HG03139 (cell line): ENCODE data around the gene BORA.
"Not testable (repeated sequence)": the region's sequence is repeated elsewhere in the genome, so short reads cannot be mapped to it uniquely, and the experiment has no call there.

Experiments used
- ATAC-seq: cut with Tn5 transposase; IDR thresholded peaks from one replicate; pipeline ENCODE4 v1.9.1; 2021; ENCODE audit not compliant: unreplicated experiment

The BORA gene

DNA sequence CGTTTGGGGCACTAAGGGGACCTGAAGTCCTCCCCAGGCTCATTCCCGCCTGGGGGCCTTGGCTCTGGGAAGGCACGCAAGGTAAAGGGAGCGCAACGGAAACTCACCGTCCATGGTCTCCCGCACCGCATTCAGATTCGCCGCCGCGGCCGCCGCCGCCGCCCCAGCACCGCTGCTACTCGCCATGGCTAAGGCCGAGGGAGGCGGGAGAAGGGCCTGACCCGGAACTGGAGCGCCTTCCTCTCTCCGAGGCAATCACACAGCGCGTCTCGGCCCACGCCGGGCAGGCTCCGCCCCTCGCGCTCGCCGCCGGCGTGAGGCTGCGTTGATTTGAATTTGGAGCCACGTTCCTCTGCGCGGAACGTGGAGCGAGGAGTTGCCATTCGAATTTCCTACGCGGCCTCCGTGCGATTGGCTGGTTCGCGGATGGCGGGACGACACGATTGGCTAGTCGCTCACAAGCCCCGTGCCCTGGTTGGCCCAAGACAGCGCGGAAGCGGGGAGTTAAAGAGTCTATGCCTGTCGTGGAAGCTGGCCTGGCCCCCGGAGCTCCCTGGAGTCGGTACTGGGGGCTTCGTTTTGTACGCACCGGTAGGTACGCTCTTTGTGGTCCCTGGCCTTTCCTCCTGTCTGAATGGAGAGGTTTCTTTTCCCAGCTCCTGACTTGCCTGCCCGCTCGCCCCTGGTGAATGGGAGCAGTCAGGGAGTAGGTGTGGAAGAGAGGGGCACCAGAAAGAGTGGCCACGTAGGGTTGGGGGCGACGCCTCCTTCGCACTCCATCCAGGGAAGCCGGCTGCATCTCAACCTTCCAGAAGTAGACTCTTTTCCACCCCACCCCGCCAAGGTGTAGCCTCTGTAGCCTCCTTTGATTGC is at the start of gene BORA, which contains the start of gene MZT1:
BORA (plus strand) TSS at position 507 of the 873 bp plus-strand sequence. CDS start 1,018 bp downstream, outside the sequence.
MZT1 (minus strand) TSS at position 213 of the 873 bp plus-strand sequence; CDS start at position 186, 27 bp downstream.
- peak; percentile 93 for ATAC-seq

DNA sequence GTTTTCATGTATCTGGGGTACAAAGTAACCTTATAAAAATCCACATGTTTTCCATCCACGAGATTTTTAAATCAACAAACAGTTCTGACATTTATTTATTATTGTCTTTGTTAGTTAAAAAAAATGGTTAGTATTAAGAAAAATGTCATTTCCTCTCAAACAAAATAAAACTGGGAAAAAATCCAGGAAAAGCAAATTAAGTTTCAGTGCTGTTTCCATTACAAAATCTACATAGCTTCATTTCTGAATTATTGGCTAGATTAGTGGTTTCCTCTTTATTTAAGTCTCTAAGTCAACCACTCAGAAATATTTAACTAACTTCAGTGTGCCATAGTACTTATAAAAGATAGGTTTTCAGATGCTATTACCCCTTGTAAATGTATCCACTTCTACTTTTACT is 49.4 kb upstream of the BORA start:
- ATAC-seq, result no peak

DNA sequence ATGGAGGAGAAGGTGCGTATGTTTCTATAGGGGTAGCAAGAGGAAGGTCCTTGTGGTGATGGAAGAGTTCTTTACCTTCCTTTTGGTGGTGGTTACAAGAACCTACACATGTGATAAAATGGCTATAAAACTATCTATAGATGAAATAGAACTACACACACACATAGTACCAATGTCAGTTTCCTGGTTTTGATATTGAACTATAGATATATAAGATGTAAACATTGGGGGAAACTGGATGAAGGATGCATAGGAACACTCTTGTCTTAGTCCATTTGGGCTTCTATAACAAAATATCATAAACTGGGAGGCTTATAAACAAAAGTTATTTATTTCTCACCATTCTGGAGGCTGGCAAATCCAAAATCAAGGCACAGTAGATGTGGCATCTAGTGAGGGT is 47.4 kb upstream of the BORA start:
- no peak for ATAC-seq

DNA sequence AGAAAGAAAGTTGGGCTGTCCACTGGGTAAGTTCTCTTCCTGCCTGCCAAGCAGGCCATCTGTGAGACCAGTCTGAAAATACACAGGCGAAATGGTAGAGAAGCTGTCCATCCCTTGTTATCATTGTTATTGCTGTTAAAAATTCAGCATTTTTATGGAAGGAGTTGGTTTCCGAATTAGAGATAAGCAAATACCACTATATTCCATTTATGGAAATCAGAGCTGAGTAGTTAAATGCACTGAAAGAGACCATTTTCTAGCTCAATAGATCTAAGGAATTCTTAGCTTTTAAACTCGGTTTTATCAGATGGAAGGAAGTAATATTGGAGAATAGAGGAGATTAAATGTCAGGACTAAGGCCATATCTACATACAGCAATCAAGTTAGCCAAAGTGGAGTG is 41.0 kb upstream of the BORA start:
- no peak for ATAC-seq

DNA sequence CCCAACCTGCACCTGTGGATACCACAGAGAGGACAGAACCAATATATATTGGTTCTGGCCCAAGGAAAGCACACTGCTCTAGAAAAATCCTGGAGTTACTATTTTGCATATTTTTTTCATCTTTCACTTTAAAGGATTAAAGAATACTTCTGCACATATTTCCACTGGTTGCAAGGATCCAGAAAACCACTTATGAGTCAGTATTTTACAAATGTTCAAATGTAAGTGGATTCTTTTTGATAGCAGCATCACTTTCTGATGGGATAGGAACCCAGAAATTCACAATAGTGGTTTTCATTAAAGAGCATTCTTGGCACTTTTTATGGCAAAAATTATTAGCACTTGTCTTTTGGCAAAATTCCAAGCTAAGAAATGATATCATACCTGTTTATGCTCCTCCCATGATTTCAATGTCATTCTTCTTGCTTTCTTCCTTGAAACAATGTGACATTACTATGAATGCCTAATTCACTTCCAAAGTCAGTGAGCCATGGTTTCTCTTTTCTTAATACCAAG is 38.5 kb upstream of the BORA start:
- ATAC-seq, result no peak

DNA sequence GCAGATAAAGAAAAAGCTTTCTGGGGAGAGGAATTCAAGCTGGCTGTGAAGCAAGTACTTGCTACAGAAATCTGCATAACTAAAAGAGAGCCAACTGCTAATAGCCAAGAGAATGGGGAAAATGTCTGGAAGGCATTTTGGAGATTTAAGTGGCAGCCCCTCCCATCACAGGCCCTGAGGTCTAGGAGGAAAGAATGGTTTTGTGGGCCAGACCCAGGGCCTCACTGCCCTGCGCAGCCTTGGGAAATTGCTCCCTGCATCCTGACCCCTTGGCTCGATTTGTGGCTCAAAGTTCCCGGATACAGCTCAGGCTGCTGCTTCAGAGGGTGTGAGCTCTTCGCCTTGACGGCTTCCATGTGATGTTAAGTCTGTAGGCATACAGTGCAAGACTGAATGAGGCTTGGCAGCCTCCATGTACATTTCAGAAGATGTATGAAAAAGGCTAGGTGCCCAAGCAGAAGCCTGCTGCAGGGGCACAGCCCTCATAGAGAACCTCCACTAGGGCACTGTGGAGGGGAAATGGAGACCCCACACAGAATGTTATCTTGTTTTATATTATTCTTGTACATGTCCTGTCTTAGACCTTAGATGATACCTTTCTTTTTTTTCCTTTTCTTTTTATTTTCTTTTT is 34.7 kb upstream of the BORA start:
- ATAC-seq, result no peak

DNA sequence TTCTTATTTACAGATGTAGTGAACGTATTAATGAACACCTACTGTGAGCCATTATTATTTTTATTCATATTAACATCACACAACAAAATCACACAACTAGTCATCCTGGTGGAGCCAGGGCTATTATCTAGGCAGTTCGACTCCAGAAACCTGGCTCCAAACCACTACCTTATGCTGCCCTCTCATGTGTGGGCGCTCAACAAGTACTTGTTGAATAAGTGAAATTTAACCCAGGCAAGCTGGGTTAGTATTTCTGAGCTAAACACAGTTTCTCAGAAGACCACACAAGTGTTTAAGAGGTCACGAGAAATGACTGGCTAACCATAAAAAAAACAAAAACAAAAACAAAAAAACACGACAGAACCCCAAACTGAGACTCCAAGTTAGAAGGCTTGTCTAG is 33.9 kb upstream of the BORA start:
- ATAC-seq, result no peak

DNA sequence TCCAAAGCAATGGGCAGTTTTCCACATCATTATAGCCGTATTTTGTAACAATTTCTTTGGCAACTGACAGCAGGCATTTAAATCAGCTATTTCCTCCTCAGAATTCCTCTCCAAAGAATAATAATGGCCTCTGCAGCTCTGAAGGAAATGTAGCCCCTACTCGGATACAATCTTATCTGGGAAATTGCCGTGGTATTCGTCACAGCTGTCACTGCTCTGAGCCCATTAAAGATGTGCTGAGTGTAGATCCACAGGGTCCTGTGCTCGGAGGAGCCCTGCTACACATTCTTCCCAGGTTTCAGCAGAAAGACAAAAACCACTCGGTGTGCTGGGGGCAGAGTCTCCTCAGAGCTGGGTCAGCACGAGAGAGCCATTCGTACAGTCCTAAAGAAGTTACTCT is 33.4 kb upstream of the BORA start:
- no peak for ATAC-seq

DNA sequence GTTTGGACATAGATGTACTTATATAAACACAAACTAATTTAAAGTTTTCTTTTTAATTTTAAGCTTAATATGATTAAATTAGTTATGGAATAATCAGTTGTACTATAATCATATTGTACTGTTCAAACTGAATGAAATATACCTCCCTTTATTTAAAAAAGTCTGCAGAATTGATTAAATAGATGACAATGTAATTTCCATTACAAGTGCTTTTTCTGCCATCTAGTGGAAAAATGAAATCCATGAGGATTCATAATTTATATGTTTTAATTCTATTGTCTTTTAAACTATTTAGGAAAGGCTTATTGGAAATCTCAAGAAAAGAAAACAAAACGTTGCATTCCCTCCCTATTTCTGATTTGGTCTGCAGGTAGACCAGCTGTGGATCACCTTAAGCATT is 31.1 kb upstream of the BORA start:
- ATAC-seq, result no peak

DNA sequence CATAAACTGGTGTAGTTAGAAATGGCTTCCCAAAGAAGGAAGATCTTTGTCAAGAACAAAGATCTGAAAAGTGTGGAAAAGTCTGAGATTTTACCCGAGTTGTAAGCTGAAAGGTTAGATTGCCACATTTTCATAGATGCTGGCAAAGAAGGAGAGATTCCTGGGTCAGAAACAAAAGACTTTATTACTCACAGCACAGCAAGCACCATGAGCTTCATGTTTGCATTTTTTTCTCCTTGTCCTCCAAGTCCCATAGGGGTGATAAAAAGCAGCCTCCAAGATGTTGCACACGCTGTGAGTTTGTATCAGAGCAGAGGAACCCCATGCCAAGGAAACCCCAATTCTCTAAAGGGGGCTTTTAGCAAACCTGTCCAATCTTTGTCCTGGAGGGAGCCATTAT is 29.6 kb upstream of the BORA start:
- ATAC-seq, result no peak

DNA sequence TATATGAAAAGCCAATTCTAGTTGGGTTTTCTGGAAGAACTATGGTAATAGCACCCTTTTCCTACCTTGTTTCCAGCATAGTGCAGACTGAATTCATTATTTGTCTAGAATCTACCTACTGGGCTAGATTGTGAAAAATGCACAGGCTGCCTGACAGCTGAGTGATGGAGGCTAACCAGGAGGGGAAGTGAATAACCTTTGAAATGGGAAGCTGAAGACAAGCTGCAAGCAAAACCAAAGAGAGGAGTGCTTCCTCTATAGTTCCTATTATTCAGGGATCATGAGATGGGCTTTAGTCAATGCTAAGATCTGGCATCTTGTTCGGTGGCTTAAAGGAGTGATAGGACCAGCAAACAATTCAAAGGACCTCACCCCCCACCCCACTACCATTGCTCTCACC is 27.2 kb upstream of the BORA start:
- ATAC-seq, result no peak

DNA sequence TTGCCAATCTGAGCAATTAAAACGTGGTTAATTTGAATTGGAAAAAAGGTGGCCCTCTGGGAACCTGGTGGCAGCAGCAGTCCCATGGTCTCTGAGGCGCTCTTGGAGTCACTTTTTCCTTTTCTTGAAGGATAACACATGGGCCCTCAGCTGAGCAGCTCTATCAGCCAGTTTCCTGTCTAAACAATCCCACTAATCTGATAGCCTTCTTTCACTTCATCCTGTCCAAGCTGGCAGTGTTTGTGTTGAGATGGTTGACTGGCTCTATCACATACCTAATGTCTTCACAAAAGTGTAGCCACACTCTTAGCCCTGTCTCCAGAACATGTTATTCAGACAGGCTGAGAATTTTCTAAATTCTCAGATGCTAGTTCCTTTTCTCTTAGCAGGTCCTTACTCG is 10.9 kb upstream of the BORA start:
- no peak for ATAC-seq

DNA sequence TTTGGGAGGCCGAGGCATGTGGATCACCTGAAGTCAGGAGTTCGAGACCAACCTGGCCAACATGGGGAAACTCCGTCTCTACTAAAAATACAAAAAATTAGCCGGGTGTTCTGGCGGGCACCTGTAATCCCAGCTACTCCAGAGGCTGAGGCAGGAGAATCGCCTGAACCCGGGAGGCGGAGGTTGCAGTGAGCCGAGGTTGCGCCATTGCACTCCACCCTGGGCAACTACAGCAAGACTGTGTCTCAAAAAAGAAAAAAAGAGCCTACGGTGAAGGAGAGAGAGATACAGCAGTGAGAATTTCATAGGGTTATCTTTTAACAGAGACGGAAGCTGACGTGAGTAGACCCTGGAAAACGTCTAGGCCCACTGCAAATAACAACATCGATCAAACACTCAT is 1.5 kb upstream of the BORA start:
- not testable (repeated sequence) for ATAC-seq

DNA sequence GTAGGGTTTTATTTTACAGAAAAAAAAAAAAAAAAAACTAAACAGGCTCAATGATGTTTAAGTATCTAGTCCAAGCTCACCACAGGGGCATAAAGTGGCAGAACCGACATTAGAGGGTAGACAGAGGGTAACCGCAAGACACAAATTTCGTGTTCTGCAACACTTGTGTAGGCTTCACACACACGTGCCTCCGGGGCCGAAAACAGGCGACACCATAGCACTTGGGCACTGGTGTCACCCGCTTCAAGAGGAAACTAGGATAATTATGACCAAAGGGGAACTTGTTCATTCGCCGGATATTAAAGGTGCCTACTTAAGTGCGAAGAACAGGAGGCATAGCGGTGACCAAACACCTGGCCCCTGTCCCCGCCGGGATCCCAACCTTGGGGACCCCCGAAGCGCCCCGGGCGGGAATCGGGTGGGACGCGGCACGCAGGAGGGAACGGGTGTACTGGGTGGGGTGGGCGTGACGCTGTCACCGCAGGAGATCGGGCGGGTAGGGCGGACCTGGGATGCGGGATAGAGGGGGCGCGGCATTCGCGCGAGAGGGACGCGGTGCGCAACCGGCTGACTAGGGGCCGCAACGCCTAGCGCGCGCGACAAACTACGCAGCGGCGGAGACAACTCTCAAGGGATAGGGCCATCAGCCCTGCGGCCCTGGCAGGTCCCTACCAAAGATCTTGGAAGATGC is 852 bp upstream of the BORA start:
- peak; percentile 27 for ATAC-seq

DNA sequence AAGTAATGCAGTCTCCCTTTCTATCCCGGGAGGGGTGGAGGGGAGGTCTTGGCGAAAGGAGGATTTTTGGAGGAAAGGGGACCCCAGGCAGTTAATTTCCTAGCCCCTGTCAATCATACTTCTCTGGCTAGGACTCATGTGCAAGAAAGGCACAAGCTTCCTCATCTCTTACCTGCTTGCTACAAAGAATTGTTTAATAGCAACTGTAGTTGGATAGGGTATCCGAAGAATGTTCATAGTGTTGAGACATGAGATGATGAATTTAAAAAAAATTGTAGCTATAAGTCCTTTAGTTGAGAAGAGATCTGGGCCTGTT is 525 bp downstream of the BORA start:
- no peak for ATAC-seq

DNA sequence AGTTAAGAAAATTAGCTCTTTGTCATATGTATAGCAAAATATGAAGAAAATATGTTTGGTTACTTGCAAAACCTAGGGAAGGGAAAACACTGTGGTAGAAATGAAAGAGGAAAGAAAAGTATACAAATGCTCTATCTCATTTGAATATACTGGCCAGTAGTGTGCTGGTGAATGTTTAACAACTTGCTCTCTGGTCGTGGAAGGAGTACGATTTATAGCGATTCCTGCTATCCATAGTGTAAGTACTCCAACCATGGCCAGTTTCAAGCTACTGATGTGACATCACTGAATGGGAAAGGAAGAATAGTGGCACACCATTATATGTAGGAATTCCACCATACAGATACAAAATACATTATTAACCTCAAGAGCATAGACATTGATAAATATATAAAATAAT is 9.3 kb downstream of the BORA start:
- no peak for ATAC-seq

DNA sequence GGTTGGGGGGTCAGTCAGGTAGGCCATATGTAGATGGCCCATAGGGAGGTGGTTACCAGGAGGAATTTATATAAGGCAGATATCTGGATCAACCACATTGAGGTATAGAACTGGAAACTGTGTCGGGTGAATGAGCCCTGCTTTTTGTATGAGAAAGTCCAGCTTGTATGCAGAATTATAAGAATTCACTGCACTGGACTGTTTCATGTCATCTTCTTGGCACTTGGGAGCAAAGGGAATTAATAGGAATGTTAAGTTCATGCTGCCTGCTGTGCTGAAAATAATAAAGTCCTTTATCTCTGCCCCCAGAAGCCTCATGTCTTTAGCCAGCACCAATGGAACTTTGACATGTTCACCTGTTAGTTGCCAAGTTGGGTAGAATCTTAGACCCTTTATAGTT is 12.3 kb downstream of the BORA start:
- no peak for ATAC-seq

DNA sequence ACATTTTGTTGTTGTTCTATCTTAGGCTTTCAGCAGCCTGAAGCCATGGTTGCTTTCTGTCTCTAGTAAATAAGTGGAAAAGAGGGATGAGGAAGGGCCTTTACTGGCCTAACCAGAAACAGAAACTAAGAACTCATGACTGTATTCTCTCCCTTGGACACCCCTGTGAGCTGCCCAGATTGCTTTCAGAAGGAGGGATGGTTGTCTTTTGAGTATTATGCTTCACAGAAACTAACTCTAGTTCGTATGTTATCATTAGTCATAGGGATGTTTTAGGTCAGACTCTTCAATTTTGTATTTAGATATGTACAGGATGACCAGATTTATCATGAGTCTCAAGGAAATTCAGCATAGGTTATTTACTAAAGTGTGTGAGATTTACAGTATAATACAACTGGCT is 17.5 kb downstream of the BORA start:
- ATAC-seq, result no peak

DNA sequence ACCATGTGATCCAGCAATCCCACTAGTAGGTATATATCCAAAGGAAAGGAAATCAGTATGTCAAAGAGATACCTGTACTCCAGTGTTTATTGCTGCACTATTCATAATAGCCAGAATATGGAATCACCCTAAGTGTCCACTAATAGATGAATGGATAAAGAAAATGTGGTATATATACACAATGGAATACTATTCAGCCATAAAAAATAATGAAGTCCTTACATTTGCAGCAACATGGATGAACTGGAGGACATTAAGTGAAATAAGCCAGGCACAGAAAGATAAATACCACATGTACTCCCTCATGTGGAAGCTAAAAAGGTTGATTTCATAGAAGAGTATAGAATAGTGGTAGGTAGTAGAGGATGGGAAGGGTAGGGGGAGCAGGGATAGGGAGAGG is 23.5 kb downstream of the BORA start:
- no peak for ATAC-seq

DNA sequence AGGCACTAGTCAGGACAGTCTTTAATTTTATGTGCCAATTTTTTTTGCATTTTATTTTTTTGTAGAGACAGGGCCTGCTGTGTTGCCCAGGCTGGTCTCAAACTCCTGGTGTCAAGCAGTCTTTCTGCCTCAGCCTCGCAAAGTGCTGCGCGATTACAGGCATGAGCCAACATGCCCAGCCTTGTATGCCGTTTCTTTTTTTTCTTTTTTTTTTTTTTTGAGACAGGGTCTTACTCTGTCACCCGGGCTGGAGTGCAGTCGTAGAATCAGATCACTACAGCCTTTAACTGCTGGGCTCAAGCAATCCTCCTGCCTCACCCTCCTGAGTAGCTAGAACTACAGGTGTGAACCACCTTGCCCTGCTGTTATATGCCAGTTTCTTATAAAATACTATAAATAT is 26.4 kb downstream of the BORA start:
- no peak for ATAC-seq

DNA sequence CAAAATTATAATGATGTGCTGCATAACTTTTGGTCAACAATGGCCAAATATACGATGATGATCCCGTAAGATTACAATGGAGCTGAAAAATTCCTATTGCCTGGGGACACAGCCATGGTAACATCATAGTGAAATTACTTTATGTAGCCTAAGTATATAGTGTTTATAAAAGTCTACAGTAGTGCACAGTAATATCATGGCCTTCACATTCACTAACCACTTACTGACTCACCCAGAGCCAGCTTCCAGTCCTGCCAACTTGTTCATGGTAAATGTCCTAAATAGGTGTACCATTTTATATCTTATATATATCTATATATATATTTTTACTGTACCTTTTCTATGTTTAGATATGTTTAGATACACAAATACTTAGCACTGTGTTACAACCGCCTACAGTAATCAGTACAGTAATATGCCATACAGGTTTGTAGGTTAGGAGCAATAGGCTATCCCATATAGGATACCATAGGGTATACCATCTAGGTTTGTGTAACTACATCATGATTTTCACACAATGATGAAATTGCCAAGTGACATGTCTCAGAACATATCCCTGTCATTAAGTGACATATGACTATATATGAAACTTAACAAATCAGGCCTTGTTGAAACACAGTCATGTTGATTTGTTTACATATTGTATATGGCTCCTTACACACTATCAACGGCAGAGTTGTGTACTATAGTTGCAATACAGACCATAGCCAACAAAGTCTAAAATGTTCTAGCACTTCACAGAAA is 30.2 kb downstream of the BORA start:
- no peak for ATAC-seq
